Common myeloid progenitor, CD34-positive (primary cell): ENCODE measurements around the gene SORT1.
A peak's percentile ranks its signal among the peaks of the same experiment; 100 is the strongest.

ENCODE experiments used
- CTCF ChIA-PET: fragments of 350-600 bp; sonication (Branson Sonifier 250); formaldehyde crosslinking; loops from one replicate; lab custom pipeline; 2021; ENCODE audit warnings: antibody characterized with exemption; lab: Charles Lee
- POLR2A ChIA-PET: fragments of 350-600 bp; sonication (Branson Sonifier 250); formaldehyde crosslinking; loops from one replicate; lab custom pipeline; 2021; ENCODE audit warnings: antibody characterized with exemption; lab: Charles Lee
- DNase-seq, 3 donors: peaks; one replicate each; pipeline versions ENCODE4 v3.0.0 to v3.0.0-alpha.2; 2013
- H3K27ac ChIP-seq, 2 experiments: 1 replicate in 1 of 2; 2 replicates in 1 of 2; pipeline ENCODE4 v1.7.0; 2013; ENCODE audit warnings: inconsistent platforms in 2 of 2, low read length in 2 of 2, mild to moderate bottlenecking in 2 of 2, low read depth in 1 of 2, moderate library complexity in 1 of 2; ENCODE audit not compliant: severe bottlenecking in 2 of 2, insufficient read depth in 1 of 2, poor library complexity in 1 of 2
- H3K27me3 ChIP-seq, 5 experiments: replicated peaks in 2 of 5; 1 replicate in 3 of 5; 2 replicates in 2 of 5; pipeline versions ENCODE4 v1.6.1 to v1.7.0; 2013; ENCODE audit warnings: low read length in 4 of 5, mild to moderate bottlenecking in 2 of 5, moderate library complexity in 2 of 5, inconsistent platforms in 1 of 5; ENCODE audit not compliant: insufficient read depth in 5 of 5, control insufficient read depth in 4 of 5
- H3K36me3 ChIP-seq, 4 experiments: 1 replicate in 2 of 4; 2 replicates in 2 of 4; pipeline versions ENCODE4 v1.6.1 to v1.7.0; 2013; ENCODE audit warnings: low read length in 3 of 4, control low read depth in 1 of 4, mild to moderate bottlenecking in 1 of 4; ENCODE audit not compliant: control insufficient read depth in 4 of 4, insufficient read depth in 4 of 4
- H3K4me1 ChIP-seq, 4 experiments: 1 replicate in 3 of 4; 2 replicates in 1 of 4; pipeline versions ENCODE4 v1.6.1 to v1.7.1; 2013; ENCODE audit warnings: low read length in 3 of 4, mild to moderate bottlenecking in 3 of 4, control low read depth in 1 of 4, inconsistent platforms in 1 of 4, moderate library complexity in 1 of 4; ENCODE audit not compliant: control insufficient read depth in 4 of 4, insufficient read depth in 4 of 4; ENCODE audit errors: control extremely low read depth in 1 of 4
- H3K4me3 ChIP-seq, 7 experiments: 1 replicate in 4 of 7; 2 replicates in 3 of 7; pipeline versions ENCODE4 v1.5.1 to v1.7.0; 2013; ENCODE audit warnings: mild to moderate bottlenecking in 7 of 7, low read length in 6 of 7, moderate library complexity in 6 of 7, inconsistent platforms in 2 of 7, low read depth in 2 of 7, control low read depth in 1 of 7; ENCODE audit not compliant: insufficient read depth in 4 of 7, control insufficient read depth in 1 of 7; ENCODE audit errors: extremely low read depth in 1 of 7
- H3K9me3 ChIP-seq, 5 experiments: 1 replicate in 4 of 5; 2 replicates in 1 of 5; pipeline versions ENCODE4 v1.6.1 to v1.7.1; 2013; ENCODE audit warnings: low read length in 4 of 5, mild to moderate bottlenecking in 2 of 5, inconsistent platforms in 1 of 5, low read depth in 1 of 5, moderate library complexity in 1 of 5; ENCODE audit not compliant: control insufficient read depth in 4 of 5, insufficient read depth in 2 of 5; ENCODE audit errors: control extremely low read depth in 1 of 5
- WGBS: methylation state at CpG from one replicate; pipeline ENCODE4 v1.1.5; 2013; ENCODE audit not compliant: insufficient coverage; 5-methylcytosine and 5-hydroxymethylcytosine counted together

The SORT1 gene

GRCh38 chr1:109263597-109264378 lies 133.9 kb downstream of the SORT1 start:
- no peak overlapping the region for H3K4me3 ChIP-seq
- DNase-seq, result peak; percentile 68 to 83 (median 79)
- peaks cover 0 to 25% (median 2%) of the 10 kb centered on the region in 5 experiments for H3K27me3 ChIP-seq
- H3K4me1 ChIP-seq, result no peaks in the 10 kb centered on the region
- H3K9me3 ChIP-seq, result no peaks in the 10 kb centered on the region
- CTCF ChIA-PET, result interaction anchor here (0.7 to 8.7 kb wide), 18 partner anchors 9 to 446 kb away, joined by 3 to 95 read pairs (median 4); partner anchors contain the start of genes PSRC1 and SORT1
- WGBS, result 51% methylated on average over 21 of the region's 29 CpGs
- no peak overlapping the region for H3K27ac ChIP-seq
- POLR2A ChIA-PET, result no interaction called here
- H3K36me3 ChIP-seq, result no peaks in the 10 kb centered on the region

DNA sequence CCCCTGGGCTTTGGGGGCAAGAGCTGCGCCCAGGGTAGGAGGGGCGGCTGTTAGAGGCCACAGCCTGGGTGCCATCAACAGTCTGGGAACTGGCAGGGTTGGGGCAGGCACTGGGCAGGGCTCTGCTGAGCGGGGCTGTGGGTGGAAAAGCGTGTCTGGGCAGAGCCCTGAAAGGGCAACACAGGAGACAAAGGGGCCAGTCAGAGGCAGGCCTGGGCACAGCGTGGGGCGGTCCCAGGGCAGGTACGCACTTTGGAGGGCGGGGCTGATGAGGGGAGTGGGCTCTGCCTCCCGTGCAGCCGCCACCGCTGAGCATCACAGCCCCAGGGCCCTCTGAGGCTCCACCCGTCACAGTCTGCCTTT lies 134.5 kb downstream of the SORT1 start:
- Histone ChIP-seq H3K4me1 (no peaks in the 10 kb centered on the region), H3K36me3 (no peaks in the 10 kb centered on the region), H3K27ac (no peak overlapping the region), H3K4me3 (no peak overlapping the region), H3K9me3 (no peaks in the 10 kb centered on the region), H3K27me3 (peaks cover 0 to 27% (median 2%) of the 10 kb centered on the region in 5 experiments)
- ChIA-PET CTCF (interaction anchor here (0.8 to 8.7 kb wide), 12 partner anchors 8 to 269 kb away, joined by 3 to 95 read pairs (median 7); partner anchors contain the start of gene SORT1), POLR2A (no interaction called here)
- DNase-seq, result no peak
- 78% methylated on average over 11 of the region's 12 CpGs for WGBS

DNA sequence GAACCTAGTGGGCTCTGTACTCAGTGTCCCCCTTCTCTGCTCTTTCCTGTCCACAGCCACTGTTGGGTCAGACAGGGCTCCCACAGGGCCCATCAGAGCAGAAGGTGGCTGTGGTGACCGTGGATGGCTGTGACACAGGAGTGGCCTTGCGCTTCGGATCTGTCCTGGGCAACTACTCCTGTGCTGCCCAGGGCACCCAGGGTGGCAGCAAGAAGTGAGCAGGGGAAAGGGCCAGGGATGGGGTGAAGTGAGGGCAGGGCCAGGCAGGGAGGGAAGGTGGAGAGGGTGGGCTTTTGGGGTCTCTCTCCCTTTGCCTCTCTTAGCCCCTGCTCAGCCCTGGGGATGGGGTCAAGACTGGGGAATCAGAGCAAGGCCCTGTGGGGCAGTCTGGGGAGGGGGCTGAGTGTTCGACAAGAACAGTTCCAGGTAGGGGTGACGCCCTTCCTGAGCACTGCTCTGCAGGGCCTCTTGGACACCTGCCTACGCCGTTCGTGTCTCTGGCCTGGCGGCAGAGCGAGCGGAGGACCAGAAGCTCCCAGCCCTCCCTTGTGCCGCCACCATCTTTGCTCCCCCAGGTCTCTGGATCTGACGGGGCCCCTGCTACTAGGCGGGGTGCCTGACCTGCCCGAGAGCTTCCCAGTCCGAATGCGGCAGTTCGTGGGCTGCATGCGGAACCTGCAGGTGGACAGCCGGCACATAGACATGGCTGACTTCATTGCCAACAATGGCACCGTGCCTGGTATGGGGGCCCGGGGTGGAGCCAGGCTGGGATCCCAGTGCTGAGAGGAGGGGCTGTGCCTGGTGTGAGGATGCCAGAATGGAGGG lies 135.3 kb downstream of the SORT1 start:
- H3K9me3 ChIP-seq, result no peaks in the 10 kb centered on the region
- H3K36me3 ChIP-seq, result no peaks in the 10 kb centered on the region
- H3K4me1 ChIP-seq, result no peaks in the 10 kb centered on the region
- no peak overlapping the region for H3K27ac ChIP-seq
- ChIA-PET CTCF (interaction anchor here (0.9 to 8.7 kb wide), 5 partner anchors 9 to 270 kb away, joined by 3 to 95 read pairs (median 15); partner anchors contain the start of gene SORT1), POLR2A (interaction anchor here (0.7 kb wide), 1 partner anchor 48 kb away, joined by 4 read pairs; no protein-coding TSS in a partner anchor)
- no peak overlapping the region for H3K4me3 ChIP-seq
- DNase-seq, result no peak
- WGBS, result 92% methylated on average over 18 of the region's 22 CpGs
- peaks cover 0 to 31% (median 2%) of the 10 kb centered on the region in 5 experiments for H3K27me3 ChIP-seq

- Histone ChIP-seq H3K27ac (no peak overlapping the region), H3K36me3 (no peaks in the 10 kb centered on the region), H3K4me3 (no peak overlapping the region), H3K4me1 (no peaks in the 10 kb centered on the region), H3K9me3 (no peaks in the 10 kb centered on the region), H3K27me3 (peaks cover 0 to 29% (median 2%) of the 10 kb centered on the region in 5 experiments)
- CTCF ChIA-PET, result interaction anchor here (1.2 to 8.7 kb wide), 5 partner anchors 8 to 271 kb away, joined by 3 to 95 read pairs (median 13); partner anchors contain the start of gene SORT1
- DNase-seq, result no peak
- WGBS, result 95% methylated on average over 6 of the region's 6 CpGs
- POLR2A ChIA-PET, result interaction anchor here (0.7 kb wide), 1 partner anchor 47 kb away, joined by 4 read pairs; no protein-coding TSS in a partner anchor
These were observed 136.1 kb downstream of the SORT1 start for GRCh38 chr1:109261578-109261977.

GRCh38 chr1:109261006-109261405 lies 136.7 kb downstream of the SORT1 start:
- ChIA-PET POLR2A (no interaction called here), CTCF (interaction anchor here (1.1 to 8.7 kb wide), 7 partner anchors 7 to 140 kb away, joined by 3 to 95 read pairs (median 4); partner anchors contain the start of gene SORT1)
- WGBS, result 97% methylated on average over 16 of the region's 16 CpGs
- no peak for DNase-seq
- H3K36me3 ChIP-seq, result no peaks in the 10 kb centered on the region
- no peaks in the 10 kb centered on the region for H3K9me3 ChIP-seq
- H3K27ac ChIP-seq, result no peak overlapping the region
- no peaks in the 10 kb centered on the region for H3K4me1 ChIP-seq
- peaks cover 0 to 34% (median 4%) of the 10 kb centered on the region in 5 experiments for H3K27me3 ChIP-seq
- H3K4me3 ChIP-seq, result no peak overlapping the region

- Histone ChIP-seq H3K36me3 (no peaks in the 10 kb centered on the region), H3K4me3 (no peak overlapping the region), H3K9me3 (no peaks in the 10 kb centered on the region), H3K27me3 (peaks cover 0 to 42% (median 6%) of the 10 kb centered on the region in 5 experiments), H3K4me1 (no peaks in the 10 kb centered on the region), H3K27ac (no peak overlapping the region)
- WGBS, result 94% methylated on average over 2 of the region's 7 CpGs
- CTCF ChIA-PET, result interaction anchor here (0.8 to 8.7 kb wide), 11 partner anchors 9 to 145 kb away, joined by 3 to 95 read pairs (median 4); partner anchors contain the start of gene SORT1
- no peak for DNase-seq
- POLR2A ChIA-PET, result no interaction called here
These were observed 137.8 kb downstream of the SORT1 start for GRCh38 chr1:109259674-109260557.
